K562 (cell line): ENCODE results near the gene SETD5. TPM values are rescaled to one million over a fixed set of nuclear protein-coding genes. Genes with fewer than 3 reads are reported as not detected.

Experiments used
- ARNT ChIP-seq, 2 experiments: fragments of 450-650 bp; IDR thresholded peaks; 2 replicates each; pipeline ENCODE4 v1.6.1; 2016; ENCODE audit warnings: mild to moderate bottlenecking in 1 of 2
- CREM ChIP-seq: IDR thresholded peaks from 2 replicates; pipeline ENCODE4 v1.6.1; 2014; ENCODE audit warnings: antibody characterized with exemption, low read depth
- DIDO1 ChIP-seq: fragments of 450-650 bp; IDR thresholded peaks from 2 replicates; pipeline ENCODE4 v1.6.1; 2016; ENCODE audit warnings: low read depth, missing biosample characterization, missing genetic modification characterization
- DMBX1 ChIP-seq: fragments of 250-450 bp; sonication (Bioruptor Pico); IDR thresholded peaks from 2 replicates; pipeline ENCODE4 v1.8.0; 2022; ENCODE audit warnings: inconsistent platforms, mild to moderate bottlenecking, moderate library complexity, borderline replicate concordance
- EHMT2 ChIP-seq: fragments of 450-650 bp; IDR thresholded peaks from 2 replicates; pipeline ENCODE4 v1.6.1; 2018; ENCODE audit warnings: antibody characterized with exemption
- MGA ChIP-seq: fragments of 450-650 bp; IDR thresholded peaks from 2 replicates; pipeline ENCODE4 v1.6.1; 2016; ENCODE audit warnings: mild to moderate bottlenecking, moderate library complexity
- NCOR1 ChIP-seq: fragments of 450-650 bp; IDR thresholded peaks from 2 replicates; pipeline ENCODE4 v1.6.1; 2016; ENCODE audit warnings: mild to moderate bottlenecking, moderate library complexity
- TCF15 ChIP-seq: fragments of 250-450 bp; sonication (Bioruptor Pico); IDR thresholded peaks from 2 replicates; pipeline ENCODE4 v1.8.0; 2022; ENCODE audit warnings: moderate library complexity, mild to moderate bottlenecking, inconsistent platforms
- TCF3 ChIP-seq: sonication (generic); formaldehyde crosslinking; IDR thresholded peaks from 2 replicates; pipeline ENCODE4 v1.4.0; 2020; ENCODE audit warnings: mild to moderate bottlenecking, missing genetic modification reagents
- ZMIZ1 ChIP-seq, 2 experiments: fragments of 150-350 bp in 1 of 2; IDR thresholded peaks; 2 replicates each; pipeline ENCODE4 v1.6.1; 2012 to 2016; ENCODE audit warnings: low read depth in 2 of 2, low read length in 2 of 2, mild to moderate bottlenecking in 1 of 2, moderate library complexity in 1 of 2
- ZNF134 ChIP-seq: fragments of 250-450 bp; sonication (Bioruptor Pico); conservative IDR thresholded peaks from 2 replicates; pipeline ENCODE4 v1.4.0; 2020
- ZNF197 ChIP-seq: fragments of 200-800 bp; sonication (Bioruptor generic); IDR thresholded peaks from 2 replicates; pipeline ENCODE4 v1.6.1; 2016; ENCODE audit warnings: low read depth, missing genetic modification characterization, missing compliant biosample characterization
- polyA plus RNA-seq, 8 experiments: library from polyadenylated mRNA; depleted of rRNA in 4 of 8; stranded (reverse) in 5 of 8; unstranded in 3 of 8; fragments of >200 nt; fragmentation: Nextera tagmentation in 2 of 8; fragmentation: Illumina TruSeq in 1 of 8; extraction: Ambion mirVana in 2 of 8; extraction: Trizol in 1 of 8; gene quantifications; 2 replicates each; pipeline versions ENCODE4 v1.2.1 to v1.2.3, GENCODE V29; 2011 to 2014; ENCODE audit warnings: inconsistent platforms in 1 of 8, missing spikeins in 1 of 8
- total RNA-seq, 7 experiments: library from RNA; depleted of rRNA in 6 of 7; stranded (reverse); fragments of >200 nt in 6 of 7; fragmentation: Illumina TruSeq in 2 of 7; extraction: Trizol in 2 of 7; gene quantifications; 2 replicates each; pipeline versions ENCODE4 v1.2.1 to v1.2.3, GENCODE V29; 2011 to 2021; ENCODE audit warnings: low replicate concordance in 1 of 7

SETD5 gene
- total and polyA plus RNA-seq, 9 of the 15 experiments (the other 6 are each of a cell fraction or from before 2014, with no cell fraction given): 20.8 to 135 (median 87.2) TPM

- TF ChIP-seq CREM (peak; percentile 42; the same call in 1 of the 2 replicates), DIDO1 (tag) (peak; percentile 48; the same call in 1 of the 2 replicates), ZNF134 (peak; percentile 9; the same call in 1 of the 2 replicates), DMBX1 (CRISPR knock-in tag) (peak; percentile 87), NCOR1 (peak; percentile 40), TCF3 (CRISPR knock-in tag) (peak; percentile 38; the same call in 1 of the 2 replicates), EHMT2 (peak; percentile 47; the same call in 1 of the 2 replicates), ZNF197 (CRISPR knock-in tag) (0 out of 2 replicates have a peak, but pooled peaks have one; percentile 66), TCF15 (CRISPR knock-in tag) (peak; percentile 80; the same call in 1 of the 2 replicates), MGA (peak; percentile 26; the same call in 1 of the 2 replicates), ZMIZ1 (IDR thresholded peaks at IDR 0.05; ENCODE audit: low read depth in 2 of 2, low read length in 2 of 2) (0 out of 4 replicates have a peak, but pooled peaks of 1 of the 2 experiments have one; percentile 59), ARNT (IDR thresholded peaks at IDR 0.05) (peak in 1 of 2 experiments; percentile 79; a peak in 2 of 4 replicates)
Observed at GRCh38 chr3:9422712-9423424, 25.5 kb downstream of the SETD5 start (continued).
